Neuronal stem cell (in vitro differentiated cells): ENCODE results near the gene METTL26.

Experiments
- DNase-seq: peaks from one replicate; pipeline ENCODE4 v3.0.0-alpha.2; 2013; ENCODE audit warnings: low spot score
- H2AFZ ChIP-seq: one replicate; pipeline ENCODE4 v1.6.1; 2013; ENCODE audit warnings: mild to moderate bottlenecking, low read length, inconsistent platforms
- H2AK5ac ChIP-seq: 2 replicates; pipeline ENCODE4 v1.6.1; 2013; ENCODE audit warnings: low read depth, mild to moderate bottlenecking, inconsistent platforms, low read length, moderate library complexity, mixed read lengths
- H2BK120ac ChIP-seq: 2 replicates; pipeline ENCODE4 v1.6.1; 2013; ENCODE audit warnings: low read depth, mild to moderate bottlenecking, inconsistent platforms, low read length, moderate library complexity, mixed read lengths
- H2BK12ac ChIP-seq: one replicate; pipeline ENCODE4 v1.6.1; 2013; ENCODE audit warnings: low read length, inconsistent platforms
- H2BK15ac ChIP-seq: 2 replicates; pipeline ENCODE4 v1.6.1; 2013; ENCODE audit warnings: mild to moderate bottlenecking, low read length, inconsistent platforms, mixed read lengths
- H2BK5ac ChIP-seq: one replicate; pipeline ENCODE4 v1.6.1; 2013; ENCODE audit warnings: inconsistent platforms, mild to moderate bottlenecking, low read length, moderate library complexity
- H3K14ac ChIP-seq: one replicate; pipeline ENCODE4 v1.6.1; 2013; ENCODE audit warnings: low read length, inconsistent platforms
- H3K18ac ChIP-seq: 2 replicates; pipeline ENCODE4 v1.6.1; 2013; ENCODE audit warnings: low read length, inconsistent platforms
- H3K23ac ChIP-seq: 2 replicates; pipeline ENCODE4 v1.6.1; 2013; ENCODE audit warnings: low read depth, mild to moderate bottlenecking, mixed read lengths, low read length, inconsistent platforms; ENCODE audit not compliant: poor library complexity
- H3K27ac ChIP-seq: replicated peaks from 3 replicates; pipeline ENCODE4 v1.5.1; 2013; ENCODE audit warnings: low read length, inconsistent platforms
- H3K27me3 ChIP-seq, 3 experiments: 2 replicates each; pipeline ENCODE4 v1.6.1; 2013; ENCODE audit warnings: low read length in 3 of 3, mild to moderate bottlenecking in 2 of 3, inconsistent platforms in 1 of 3, low read depth in 1 of 3, mixed read lengths in 1 of 3, moderate library complexity in 1 of 3; ENCODE audit not compliant: control insufficient read depth in 3 of 3, insufficient read depth in 3 of 3
- H3K36me3 ChIP-seq, 2 donors: replicated peaks in 1 of 2; 2 replicates each; pipeline ENCODE4 v1.6.1; 2013; ENCODE audit warnings: low read length in 2 of 2; ENCODE audit not compliant: control insufficient read depth in 2 of 2, insufficient read depth in 2 of 2
- H3K4ac ChIP-seq: 2 replicates; pipeline ENCODE4 v1.6.1; 2013; ENCODE audit warnings: inconsistent platforms, mild to moderate bottlenecking, low read length, moderate library complexity
- H3K4me1 ChIP-seq, 2 donors: 1 replicate in 1 of 2; 2 replicates in 1 of 2; pipeline ENCODE4 v1.6.1; 2013; ENCODE audit warnings: low read length in 2 of 2, low read depth in 1 of 2; ENCODE audit not compliant: control insufficient read depth in 2 of 2, insufficient read depth in 1 of 2
- H3K4me2 ChIP-seq: one replicate; pipeline ENCODE4 v1.6.1; 2013; ENCODE audit warnings: mild to moderate bottlenecking, low read length, inconsistent platforms; ENCODE audit not compliant: insufficient read depth, poor library complexity, severe bottlenecking
- H3K4me3 ChIP-seq, 2 donors: 2 replicates each; pipeline ENCODE4 v1.5.1; 2013; ENCODE audit warnings: low read length in 2 of 2, mild to moderate bottlenecking in 2 of 2, inconsistent platforms in 1 of 2, moderate library complexity in 1 of 2
- H3K79me1 ChIP-seq: one replicate; pipeline ENCODE4 v1.6.1; 2013; ENCODE audit warnings: low read depth, mild to moderate bottlenecking, inconsistent platforms, low read length, moderate library complexity
- H3K9ac ChIP-seq: one replicate; pipeline ENCODE4 v1.6.1; 2013; ENCODE audit warnings: mild to moderate bottlenecking, low read depth, low read length, inconsistent platforms; ENCODE audit not compliant: poor library complexity
- H3K9me3 ChIP-seq, 2 donors: replicated peaks in 1 of 2; 2 replicates each; pipeline versions ENCODE3 to v1.6.1; 2013; ENCODE audit warnings: low read length in 2 of 2, mild to moderate bottlenecking in 2 of 2, inconsistent platforms in 1 of 2, low read depth in 1 of 2, mixed read lengths in 1 of 2, moderate library complexity in 1 of 2; ENCODE audit not compliant: control insufficient read depth in 2 of 2, insufficient read depth in 1 of 2
- H4K8ac ChIP-seq: one replicate; pipeline ENCODE4 v1.6.1; 2013; ENCODE audit warnings: low read depth, mild to moderate bottlenecking, inconsistent platforms, low read length, moderate library complexity
- H4K91ac ChIP-seq: one replicate; pipeline ENCODE4 v1.6.1; 2013; ENCODE audit warnings: low read length, low read depth, mild to moderate bottlenecking, inconsistent platforms; ENCODE audit not compliant: poor library complexity
- WGBS, 2 donors: extraction: QIAGEN DNeasy Blood & Tissue Kit; methylation state at CpG; one replicate each; pipeline ENCODE4 v1.1.7; 2013; ENCODE audit warnings: missing lambda C conversion rate in 2 of 2, mixed read lengths in 1 of 2; ENCODE audit not compliant: insufficient read length in 2 of 2, insufficient replicate concordance in 1 of 2; ENCODE audit errors: extremely low coverage in 2 of 2; 5-methylcytosine and 5-hydroxymethylcytosine counted together

METTL26 gene

GRCh38 chr16:592518-593306 is 43.4 kb downstream of the METTL26 start:
- H3K36me3 ChIP-seq = peaks cover 3 to 43% of the 10 kb centered on the region in 2 donors
- WGBS, 2 donors = no CpG with 5 or more reads among the region's 24 CpGs
- no peak overlapping the region for H3K4me3 ChIP-seq
- H2AK5ac ChIP-seq = no peak overlapping the region
- H3K9ac ChIP-seq = peak overlapping the region; percentile 18
- no peak overlapping the region for H2BK15ac ChIP-seq
- H2BK12ac ChIP-seq = no peak overlapping the region
- no peak overlapping the region for H2BK5ac ChIP-seq
- H3K23ac ChIP-seq = no peak overlapping the region
- H3K4ac ChIP-seq = no peak overlapping the region
- no peak overlapping the region for H3K18ac ChIP-seq
- no peak overlapping the region for H3K14ac ChIP-seq
- H3K9me3 ChIP-seq = no peaks in the 10 kb centered on the region
- H3K27ac ChIP-seq = no peak overlapping the region
- peak overlapping the region; percentile 87 for H4K8ac ChIP-seq
- peaks cover 0 to 2% (median 0%) of the 10 kb centered on the region in 3 experiments for H3K27me3 ChIP-seq
- no peak overlapping the region for H4K91ac ChIP-seq
- no peak overlapping the region for H3K4me2 ChIP-seq
- H3K4me1 ChIP-seq = peaks cover 9 to 16% of the 10 kb centered on the region in 2 donors
- H2BK120ac ChIP-seq = no peak overlapping the region
- no peak overlapping the region for H2AFZ ChIP-seq
- no peak for DNase-seq
- H3K79me1 ChIP-seq = peaks cover 25% of the 10 kb centered on the region

GRCh38 chr16:591892-592517 is 44.1 kb downstream of the METTL26 start:
- DNase-seq = no peak
- no CpG with 5 or more reads among the region's 15 CpGs for WGBS, 2 donors
- Histone ChIP-seq H3K23ac (peak overlapping the region; percentile 45), H3K79me1 (peaks cover 25% of the 10 kb centered on the region), H4K8ac (no peak overlapping the region), H3K4ac (no peak overlapping the region), H2BK15ac (no peak overlapping the region), H3K4me1 (peaks cover 9 to 16% of the 10 kb centered on the region in 2 donors), H3K27ac (no peak overlapping the region), H3K27me3 (peaks cover 0 to 2% (median 0%) of the 10 kb centered on the region in 3 experiments), H2AFZ (no peak overlapping the region), H3K9me3 (no peaks in the 10 kb centered on the region), H3K18ac (no peak overlapping the region), H2AK5ac (no peak overlapping the region), H3K4me3 (no peak overlapping the region), H3K36me3 (peaks cover 3 to 36% of the 10 kb centered on the region in 2 donors), H2BK5ac (no peak overlapping the region), H3K4me2 (no peak overlapping the region), H2BK12ac (no peak overlapping the region), H3K9ac (no peak overlapping the region), H3K14ac (peak overlapping the region; percentile 75), H2BK120ac (no peak overlapping the region), H4K91ac (no peak overlapping the region)

GRCh38 chr16:591231-591630 is 44.9 kb downstream of the METTL26 start:
- no peak overlapping the region for H2BK12ac ChIP-seq
- no peak overlapping the region for H3K14ac ChIP-seq
- no peak overlapping the region for H3K4ac ChIP-seq
- H4K8ac ChIP-seq = no peak overlapping the region
- no peak overlapping the region for H2AK5ac ChIP-seq
- peak overlapping the region; percentile 10 for H3K23ac ChIP-seq
- H3K27me3 ChIP-seq = peaks cover 0 to 3% (median 0%) of the 10 kb centered on the region in 3 experiments
- DNase-seq = no peak
- H2BK120ac ChIP-seq = no peak overlapping the region
- H3K4me3 ChIP-seq = peak overlapping the region in 1 of 2 donors; percentile 79
- H3K4me2 ChIP-seq = peak overlapping the region; percentile 96
- H3K27ac ChIP-seq = no peak overlapping the region
- peaks cover 23% of the 10 kb centered on the region for H3K79me1 ChIP-seq
- H3K18ac ChIP-seq = no peak overlapping the region
- H2BK15ac ChIP-seq = no peak overlapping the region
- peaks cover 3 to 28% of the 10 kb centered on the region in 2 donors for H3K36me3 ChIP-seq
- WGBS, 2 donors = no CpG with 5 or more reads among the region's 8 CpGs
- H4K91ac ChIP-seq = no peak overlapping the region
- H2AFZ ChIP-seq = no peak overlapping the region
- no peaks in the 10 kb centered on the region for H3K9me3 ChIP-seq
- H3K4me1 ChIP-seq = peaks cover 9 to 16% of the 10 kb centered on the region in 2 donors
- H2BK5ac ChIP-seq = no peak overlapping the region
- peak overlapping the region; percentile 12 for H3K9ac ChIP-seq

GRCh38 chr16:590815-591200 is 45.3 kb downstream of the METTL26 start:
- peaks cover 9 to 16% of the 10 kb centered on the region in 2 donors for H3K4me1 ChIP-seq
- no peak overlapping the region for H3K18ac ChIP-seq
- peak overlapping the region; percentile 82 for H2AK5ac ChIP-seq
- no peak overlapping the region for H2BK5ac ChIP-seq
- no peak overlapping the region for H4K8ac ChIP-seq
- H3K9me3 ChIP-seq = no peaks in the 10 kb centered on the region
- WGBS, 2 donors = no CpG with 5 or more reads among the region's 10 CpGs
- no peak overlapping the region for H2BK12ac ChIP-seq
- H2BK120ac ChIP-seq = no peak overlapping the region
- DNase-seq = no peak
- H3K23ac ChIP-seq = peak overlapping the region; percentile 93
- H4K91ac ChIP-seq = no peak overlapping the region
- H3K27me3 ChIP-seq = peaks cover 0 to 7% (median 0%) of the 10 kb centered on the region in 3 experiments
- peak overlapping the region; percentile 100 for H3K9ac ChIP-seq
- H3K4me3 ChIP-seq = peak overlapping the region; percentile 79 to 98
- peak overlapping the region; percentile 96 for H3K4me2 ChIP-seq
- no peak overlapping the region for H2BK15ac ChIP-seq
- H2AFZ ChIP-seq = no peak overlapping the region
- no peak overlapping the region for H3K14ac ChIP-seq
- peaks cover 23% of the 10 kb centered on the region for H3K79me1 ChIP-seq
- H3K27ac ChIP-seq = no peak overlapping the region
- H3K36me3 ChIP-seq = peaks cover 3 to 24% of the 10 kb centered on the region in 2 donors
- H3K4ac ChIP-seq = no peak overlapping the region
